CD4-positive, CD25-positive, alpha-beta regulatory T cell (primary cell): ENCODE data around the gene PKN2. TPM values are rescaled to one million over a fixed set of nuclear protein-coding genes. Genes with fewer than 3 reads are reported as not detected.

Experiments used
- ATAC-seq, 2 donors: fragments of 150-1000 bp; cut with Tn5 transposase; one replicate each; pipeline ENCODE4 v1.10.0; 2021; ENCODE audit warnings: low read depth in 2 of 2, moderate number of reproducible peaks in 2 of 2, moderate library complexity in 1 of 2
- DNase-seq, 3 donors: peaks; one replicate each; pipeline versions ENCODE4 v3.0.0 to v3.0.0-alpha.2; 2012 to 2022; ENCODE audit warnings: mixed read lengths in 1 of 3
- H3K27ac ChIP-seq: one replicate; pipeline ENCODE4 v1.7.0; 2013; ENCODE audit warnings: mild to moderate bottlenecking, low read length; ENCODE audit not compliant: insufficient read depth, poor library complexity, severe bottlenecking
- H3K27me3 ChIP-seq: one replicate; pipeline ENCODE4 v1.7.0; 2013; ENCODE audit warnings: low read length; ENCODE audit not compliant: control insufficient read depth, insufficient read depth
- H3K36me3 ChIP-seq: one replicate; pipeline ENCODE4 v1.7.0; 2013; ENCODE audit warnings: mild to moderate bottlenecking, low read length, moderate library complexity; ENCODE audit not compliant: control insufficient read depth, insufficient read depth
- H3K4me1 ChIP-seq: 2 replicates; pipeline ENCODE4 v1.7.0; 2013; ENCODE audit warnings: mild to moderate bottlenecking, low read length; ENCODE audit not compliant: insufficient read depth, control insufficient read depth, poor library complexity, severe bottlenecking
- H3K4me3 ChIP-seq: one replicate; pipeline ENCODE4 v1.7.0; 2013; ENCODE audit warnings: low read depth, mild to moderate bottlenecking, low read length, moderate library complexity
- H3K9me3 ChIP-seq, 2 experiments: 1 replicate in 1 of 2; 2 replicates in 1 of 2; pipeline ENCODE4 v1.7.0; 2013; ENCODE audit warnings: low read length in 2 of 2, mild to moderate bottlenecking in 1 of 2, moderate library complexity in 1 of 2; ENCODE audit not compliant: control insufficient read depth in 2 of 2
- H3K27ac Mint-ChIP-seq, 3 donors: one replicate each; pipeline ENCODE4 v1.8.0; 2020 to 2022; ENCODE audit warnings: mild to moderate bottlenecking in 3 of 3, mixed read lengths in 3 of 3, moderate library complexity in 2 of 3
- H3K27me3 Mint-ChIP-seq: one replicate; pipeline ENCODE4 v1.8.0; 2022; ENCODE audit warnings: mild to moderate bottlenecking, mixed read lengths
- H3K36me3 Mint-ChIP-seq: one replicate; pipeline ENCODE4 v1.8.0; 2020; ENCODE audit warnings: mixed read lengths
- H3K4me1 Mint-ChIP-seq, 4 donors: one replicate each; pipeline ENCODE4 v1.8.0; 2020 to 2022; ENCODE audit warnings: mixed read lengths in 4 of 4, mild to moderate bottlenecking in 1 of 4
- H3K4me3 Mint-ChIP-seq, 4 donors: one replicate each; pipeline ENCODE4 v1.8.0; 2020 to 2022; ENCODE audit warnings: mild to moderate bottlenecking in 4 of 4, mixed read lengths in 4 of 4, moderate library complexity in 3 of 4
- H3K9me3 Mint-ChIP-seq, 7 donors: one replicate each; pipeline ENCODE4 v1.8.0; 2020 to 2022; ENCODE audit warnings: mixed read lengths in 7 of 7, mild to moderate bottlenecking in 3 of 7, moderate library complexity in 2 of 7
- polyA plus RNA-seq, 4 donors: library from polyadenylated mRNA; unstranded; fragments of 300-500 nt; fragmentation: Illumina TruSeq; gene quantifications; one replicate each; pipeline ENCODE4 v1.2.3, GENCODE V29; 2021
- total RNA-seq: library from RNA; stranded (reverse); gene quantifications from one replicate; pipeline ENCODE4 v1.2.3, GENCODE V29; 2022

The PKN2 gene
- total and polyA plus RNA-seq, 5 donors from 2014 or later: 6.7 to 41.9 (median 7.5) TPM

DNA sequence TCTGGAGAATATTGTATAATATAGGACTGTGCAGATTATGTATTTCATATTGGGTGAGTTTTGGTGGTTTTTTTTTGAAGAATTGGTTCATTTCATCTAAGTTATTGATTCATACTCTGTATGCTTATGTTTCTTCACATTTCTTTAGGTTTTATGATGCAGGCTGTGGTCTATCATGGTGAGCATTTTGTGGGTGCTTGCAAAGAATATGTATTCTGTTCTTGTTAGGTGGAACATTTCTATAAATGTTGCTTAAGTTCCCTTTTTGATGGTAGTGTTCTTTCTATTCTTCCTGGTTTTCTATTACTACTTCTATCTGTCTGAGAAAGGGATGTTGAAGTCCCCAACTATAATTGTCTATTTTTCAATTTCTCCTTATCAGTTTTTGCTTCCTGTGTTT, 42.6 kb downstream of the PKN2 start:
- no peak overlapping the region for H3K27ac ChIP-seq
- peak overlapping the region in 1 of 3 donors; percentile 7 for H3K27ac Mint-ChIP-seq
- no peaks in the 10 kb centered on the region for H3K9me3 ChIP-seq
- no peak for ATAC-seq
- no peak for DNase-seq
- peaks cover 26% of the 10 kb centered on the region for H3K36me3 Mint-ChIP-seq
- H3K4me3 Mint-ChIP-seq: no peak overlapping the region
- no peaks in the 10 kb centered on the region for H3K27me3 Mint-ChIP-seq
- H3K36me3 ChIP-seq: peaks cover 6% of the 10 kb centered on the region
- H3K27me3 ChIP-seq: no peaks in the 10 kb centered on the region
- no peak overlapping the region for H3K4me3 ChIP-seq
- peaks cover 3% of the 10 kb centered on the region for H3K4me1 ChIP-seq
- peaks cover 41 to 80% (median 66%) of the 10 kb centered on the region in 4 donors for H3K4me1 Mint-ChIP-seq
- no peaks in the 10 kb centered on the region for H3K9me3 Mint-ChIP-seq

DNA sequence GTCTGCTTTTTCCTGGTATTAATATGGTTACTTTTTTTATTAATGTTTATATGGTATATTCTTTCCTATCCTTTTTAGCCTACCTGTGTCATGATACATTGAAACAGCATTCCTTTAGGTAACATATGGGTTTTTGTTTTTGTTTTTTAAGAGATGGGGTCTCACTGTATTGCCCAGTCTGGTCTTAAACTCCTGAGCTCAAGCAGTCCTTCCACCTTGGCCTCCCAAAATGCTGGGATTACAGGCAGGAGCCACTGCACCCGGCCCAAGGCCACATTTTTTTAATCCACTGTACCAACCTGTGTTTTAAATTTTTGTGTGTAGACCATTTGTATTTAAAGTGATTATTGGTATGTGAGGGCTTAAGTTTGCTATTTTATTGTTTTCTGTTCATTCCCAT, 43.1 kb downstream of the PKN2 start:
- no peaks in the 10 kb centered on the region for H3K27me3 Mint-ChIP-seq
- Histone ChIP-seq H3K36me3 (peaks cover 6% of the 10 kb centered on the region), H3K27me3 (no peaks in the 10 kb centered on the region), H3K4me1 (peaks cover 3% of the 10 kb centered on the region), H3K9me3 (no peaks in the 10 kb centered on the region), H3K4me3 (no peak overlapping the region), H3K27ac (no peak overlapping the region)
- H3K9me3 Mint-ChIP-seq: no peaks in the 10 kb centered on the region
- ATAC-seq: no peak
- H3K4me3 Mint-ChIP-seq: no peak overlapping the region
- peaks cover 28% of the 10 kb centered on the region for H3K36me3 Mint-ChIP-seq
- no peak for DNase-seq
- peak overlapping the region in 2 of 3 donors; percentile 27 to 75 for H3K27ac Mint-ChIP-seq
- H3K4me1 Mint-ChIP-seq: peaks cover 41 to 77% (median 65%) of the 10 kb centered on the region in 4 donors

DNA sequence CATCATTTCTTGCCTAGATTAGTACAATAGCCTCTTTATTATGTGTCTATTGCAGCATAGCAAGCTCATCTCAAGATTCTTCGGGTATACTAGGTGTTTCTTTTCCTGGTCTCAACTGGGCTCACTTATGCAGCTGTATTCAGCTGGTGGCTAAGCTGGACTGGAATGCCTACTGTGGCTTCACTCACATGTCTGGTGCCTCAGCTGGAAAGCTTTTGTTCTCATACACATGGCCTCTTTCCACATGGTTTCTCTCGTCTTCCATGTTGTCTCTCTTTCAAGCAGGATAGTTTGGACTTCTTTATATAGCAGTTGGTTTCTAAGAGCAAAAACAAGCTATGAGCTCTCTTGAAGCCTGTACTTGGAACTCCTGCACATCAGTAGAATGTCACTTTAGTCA, 45.2 kb downstream of the PKN2 start:
- peaks cover 1 to 8% (median 5%) of the 10 kb centered on the region in 7 donors for H3K9me3 Mint-ChIP-seq
- peaks cover 6% of the 10 kb centered on the region for H3K36me3 ChIP-seq
- H3K4me1 ChIP-seq: peaks cover 3% of the 10 kb centered on the region
- H3K4me1 Mint-ChIP-seq: peaks cover 27 to 70% (median 55%) of the 10 kb centered on the region in 4 donors
- H3K27me3 ChIP-seq: no peaks in the 10 kb centered on the region
- H3K4me3 ChIP-seq: no peak overlapping the region
- no peak for DNase-seq
- no peak overlapping the region for H3K27ac ChIP-seq
- H3K4me3 Mint-ChIP-seq: peak overlapping the region in 1 of 4 donors; percentile 24
- ATAC-seq: no peak
- H3K27ac Mint-ChIP-seq: peak overlapping the region in 1 of 3 donors; percentile 45
- H3K36me3 Mint-ChIP-seq: peaks cover 39% of the 10 kb centered on the region
- H3K27me3 Mint-ChIP-seq: no peaks in the 10 kb centered on the region
- H3K9me3 ChIP-seq: no peaks in the 10 kb centered on the region

DNA sequence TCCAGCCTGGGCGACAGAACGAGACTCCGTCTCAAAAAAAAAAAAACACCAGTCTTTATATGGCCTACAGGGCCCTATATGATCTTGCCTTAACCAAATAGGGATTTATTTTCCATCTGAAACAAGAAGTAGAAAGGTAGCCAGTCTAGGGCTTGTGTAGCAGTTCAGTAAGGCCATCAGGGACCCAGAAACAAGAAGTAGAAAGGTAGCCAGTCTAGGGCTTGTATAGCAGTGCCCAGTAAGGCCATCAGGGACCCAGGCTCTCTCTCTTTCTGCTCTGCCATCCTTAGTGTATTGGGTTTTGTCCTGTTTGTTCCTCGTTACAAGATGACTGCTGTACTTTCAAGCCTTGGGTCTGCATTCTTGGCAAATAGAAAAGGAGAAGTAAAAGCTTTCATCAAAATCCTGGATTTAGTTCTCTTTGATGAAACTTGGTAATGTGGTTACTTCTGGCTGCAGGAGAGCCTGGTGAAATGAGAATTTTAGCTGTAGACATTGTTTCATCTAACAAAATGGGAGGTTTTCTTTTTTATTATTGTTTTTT, 46.1 kb downstream of the PKN2 start:
- Histone ChIP-seq H3K4me1 (peaks cover 3% of the 10 kb centered on the region), H3K36me3 (peaks cover 6% of the 10 kb centered on the region), H3K27me3 (no peaks in the 10 kb centered on the region), H3K27ac (no peak overlapping the region), H3K9me3 (peaks cover 5 to 6% of the 10 kb centered on the region in 2 experiments), H3K4me3 (no peak overlapping the region)
- H3K27me3 Mint-ChIP-seq: no peaks in the 10 kb centered on the region
- peaks cover 1 to 14% (median 5%) of the 10 kb centered on the region in 7 donors for H3K9me3 Mint-ChIP-seq
- no peak for DNase-seq
- no peak overlapping the region for H3K4me3 Mint-ChIP-seq
- peaks cover 32 to 68% (median 54%) of the 10 kb centered on the region in 4 donors for H3K4me1 Mint-ChIP-seq
- no peak for ATAC-seq
- peak overlapping the region in 1 of 3 donors; percentile 36 for H3K27ac Mint-ChIP-seq
- H3K36me3 Mint-ChIP-seq: peaks cover 46% of the 10 kb centered on the region

DNA sequence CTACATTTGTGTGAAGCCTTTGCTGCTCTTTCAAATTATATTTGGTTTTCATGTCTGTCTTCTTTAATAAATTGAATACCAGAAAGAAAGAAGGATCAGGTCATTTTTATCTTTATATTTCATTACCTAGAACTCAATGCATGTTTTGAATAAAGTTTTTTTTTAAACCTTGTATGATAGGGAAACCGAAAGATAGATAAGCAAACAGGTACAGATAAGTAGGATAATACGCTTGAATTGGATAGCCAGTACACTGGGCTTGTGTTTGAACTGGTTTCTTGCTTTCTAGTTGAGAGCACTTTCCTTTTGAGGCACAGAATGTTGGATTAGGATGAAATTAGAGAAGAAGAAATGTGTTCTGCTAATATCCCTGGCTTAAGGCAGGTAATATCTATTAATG, 46.9 kb downstream of the PKN2 start:
- Mint-ChIP-seq H3K27me3 (no peaks in the 10 kb centered on the region), H3K4me3 (no peak overlapping the region), H3K27ac (no peak overlapping the region), H3K9me3 (peaks cover 3 to 21% (median 6%) of the 10 kb centered on the region in 7 donors), H3K4me1 (peaks cover 27 to 63% (median 48%) of the 10 kb centered on the region in 4 donors), H3K36me3 (peaks cover 53% of the 10 kb centered on the region)
- Histone ChIP-seq H3K27me3 (no peaks in the 10 kb centered on the region), H3K27ac (no peak overlapping the region), H3K4me3 (no peak overlapping the region), H3K36me3 (peaks cover 9% of the 10 kb centered on the region), H3K9me3 (peaks cover 10 to 13% of the 10 kb centered on the region in 2 experiments), H3K4me1 (peaks cover 3% of the 10 kb centered on the region)
- ATAC-seq (no peak), DNase-seq (no peak)

DNA sequence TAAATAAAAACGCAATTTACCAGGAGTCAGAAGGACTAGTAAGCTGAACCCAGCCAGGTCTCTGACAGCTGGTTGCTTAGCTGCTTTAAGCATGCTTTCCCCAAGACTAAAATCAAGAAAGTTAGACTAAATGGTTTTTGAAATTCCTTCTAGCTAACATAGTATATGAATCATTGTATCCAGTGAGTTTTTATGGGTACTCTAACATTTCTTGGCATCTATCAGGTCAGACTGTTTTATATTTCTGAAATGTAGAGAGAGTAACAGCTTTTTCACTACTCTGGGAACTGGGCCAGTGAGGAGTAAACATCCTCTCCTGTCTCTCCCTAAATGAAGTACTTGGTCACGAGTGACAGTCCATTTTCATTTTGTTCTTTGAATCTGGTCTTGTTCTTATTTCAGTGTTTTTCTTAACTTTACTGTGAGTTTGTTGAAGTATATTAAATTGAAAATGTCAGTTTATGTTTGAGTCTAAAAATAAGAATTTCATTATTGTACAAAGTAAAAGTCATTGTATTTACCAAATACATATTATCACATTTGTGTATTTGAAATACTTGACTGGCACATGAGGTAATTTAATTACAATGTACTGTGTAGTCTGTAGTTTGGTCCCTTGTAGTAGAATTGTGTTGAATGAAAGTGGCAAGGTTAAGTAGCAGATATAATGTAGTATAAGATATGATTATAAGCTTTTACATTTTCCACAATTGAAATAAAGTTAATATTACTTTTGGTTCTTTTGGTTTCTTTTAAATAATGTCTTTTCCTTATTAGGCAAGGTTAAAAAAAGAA, 47.6 kb downstream of the PKN2 start:
- DNase-seq: no peak
- peaks cover 4 to 25% (median 7%) of the 10 kb centered on the region in 7 donors for H3K9me3 Mint-ChIP-seq
- no peak overlapping the region for H3K27ac ChIP-seq
- no peak overlapping the region for H3K4me3 ChIP-seq
- no peak for ATAC-seq
- H3K36me3 ChIP-seq: peaks cover 13% of the 10 kb centered on the region
- no peaks in the 10 kb centered on the region for H3K27me3 Mint-ChIP-seq
- H3K36me3 Mint-ChIP-seq: peaks cover 54% of the 10 kb centered on the region
- H3K27me3 ChIP-seq: no peaks in the 10 kb centered on the region
- peaks cover 21 to 56% (median 42%) of the 10 kb centered on the region in 4 donors for H3K4me1 Mint-ChIP-seq
- H3K9me3 ChIP-seq: peaks cover 11 to 15% of the 10 kb centered on the region in 2 experiments
- H3K4me3 Mint-ChIP-seq: no peak overlapping the region
- H3K4me1 ChIP-seq: peaks cover 3% of the 10 kb centered on the region
- H3K27ac Mint-ChIP-seq: peak overlapping the region in 1 of 3 donors; percentile 8

DNA sequence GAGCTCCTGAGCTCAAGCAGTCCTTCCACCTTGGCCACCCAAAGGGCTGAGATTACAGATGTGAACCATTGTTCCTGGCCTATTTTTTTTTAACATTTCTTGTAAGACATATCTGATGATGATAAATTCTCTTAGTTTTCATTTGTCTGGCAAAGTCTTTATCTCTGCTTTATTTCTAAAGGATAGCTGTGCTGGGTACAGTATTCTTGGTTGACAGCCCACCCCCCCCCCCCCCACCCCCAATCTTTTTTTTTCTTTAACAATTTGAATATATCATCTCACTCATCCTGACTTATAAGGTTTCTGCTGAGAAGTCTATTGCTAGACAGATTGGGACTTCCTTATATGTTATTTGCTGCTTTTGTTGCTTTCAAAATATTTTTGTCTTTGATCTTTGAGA, 51.3 kb downstream of the PKN2 start:
- Mint-ChIP-seq H3K4me1 (peaks cover 23 to 46% (median 35%) of the 10 kb centered on the region in 4 donors), H3K4me3 (no peak overlapping the region), H3K36me3 (peaks cover 48% of the 10 kb centered on the region), H3K27me3 (no peaks in the 10 kb centered on the region), H3K9me3 (peaks cover 4 to 25% (median 7%) of the 10 kb centered on the region in 7 donors), H3K27ac (no peak overlapping the region)
- H3K36me3 ChIP-seq: peaks cover 7% of the 10 kb centered on the region
- peaks cover 11 to 15% of the 10 kb centered on the region in 2 experiments for H3K9me3 ChIP-seq
- no peak for ATAC-seq
- no peaks in the 10 kb centered on the region for H3K27me3 ChIP-seq
- H3K4me3 ChIP-seq: no peak overlapping the region
- peaks cover 3% of the 10 kb centered on the region for H3K4me1 ChIP-seq
- H3K27ac ChIP-seq: no peak overlapping the region
- no peak for DNase-seq
